Smooth muscle cell (in vitro differentiated cells): Measurements from ENCODE around the gene COA4. TPM values are rescaled to one million over a fixed set of nuclear protein-coding genes. Genes with fewer than 3 reads are reported as not detected.

Source experiments
- DNase-seq: peaks from one replicate; lab custom pipeline; 2025; ENCODE audit not compliant: unreplicated experiment; lab: John Stamatoyannopoulos, UW
- H2AFZ ChIP-seq: fragments of 200-600 bp; sonication (generic); 2 replicates; pipeline ENCODE4 v1.6.0; 2016; ENCODE audit warnings: antibody characterized with exemption, low read depth, mild to moderate bottlenecking
- H3F3A ChIP-seq: fragments of 200-600 bp; sonication (generic); 2 replicates; pipeline ENCODE4 v1.6.0; 2017; ENCODE audit warnings: antibody characterized with exemption, low read depth
- H3K27ac ChIP-seq: fragments of 200-600 bp; sonication (generic); 2 replicates; pipeline ENCODE4 v1.5.1; 2016; ENCODE audit warnings: low read depth, mild to moderate bottlenecking
- H3K27me3 ChIP-seq: fragments of 200-600 bp; sonication (generic); 2 replicates; pipeline ENCODE4 v1.6.1; 2016; ENCODE audit warnings: low read depth, mild to moderate bottlenecking
- H3K36me3 ChIP-seq: fragments of 200-600 bp; sonication (generic); 2 replicates; pipeline ENCODE4 v1.5.1; 2016; ENCODE audit warnings: low read depth
- H3K4me1 ChIP-seq: fragments of 200-600 bp; sonication (generic); 2 replicates; pipeline ENCODE4 v1.5.1; 2016; ENCODE audit warnings: low read depth
- H3K4me2 ChIP-seq: fragments of 200-600 bp; sonication (generic); 2 replicates; pipeline ENCODE4 v1.6.0; 2016; ENCODE audit warnings: mild to moderate bottlenecking
- H3K4me3 ChIP-seq: fragments of 200-600 bp; sonication (generic); 2 replicates; pipeline ENCODE4 v1.5.1; 2016; ENCODE audit warnings: mild to moderate bottlenecking
- H3K79me2 ChIP-seq: fragments of 200-600 bp; sonication (generic); 2 replicates; pipeline ENCODE4 v1.6.0; 2016; ENCODE audit warnings: low read depth, mild to moderate bottlenecking
- H3K9ac ChIP-seq: fragments of 200-600 bp; sonication (generic); 2 replicates; pipeline ENCODE4 v1.6.0; 2016; ENCODE audit warnings: low read depth
- H3K9me3 ChIP-seq: fragments of 200-600 bp; sonication (generic); replicated peaks from 2 replicates; pipeline ENCODE4 v1.5.1; 2016; ENCODE audit warnings: low read depth
- H4K20me1 ChIP-seq: fragments of 200-600 bp; sonication (generic); 2 replicates; pipeline ENCODE4 v1.6.0; 2016; ENCODE audit warnings: low read depth
- CTCF ChIP-seq: fragments of 200-600 bp; sonication (generic); IDR thresholded peaks from 2 replicates; pipeline ENCODE4 v1.5.1; 2017; ENCODE audit warnings: borderline replicate concordance, mild to moderate bottlenecking, antibody characterized with exemption; ENCODE audit not compliant: insufficient read depth, poor library complexity, severe bottlenecking
- WGBS: methylation state at CpG from one replicate; pipeline ENCODE4 v1.1.7; 2016; ENCODE audit warnings: low lambda C conversion rate; 5-methylcytosine and 5-hydroxymethylcytosine counted together
- polyA plus RNA-seq: library from polyadenylated mRNA; unstranded; fragments of >200 nt; fragmentation: Nextera tagmentation; extraction: Ambion mirVana; gene quantifications from 2 replicates; pipeline ENCODE4 v1.2.1, GENCODE V29; 2016
- total RNA-seq: library from RNA; depleted of rRNA; stranded (reverse); fragments of >200 nt; gene quantifications from 2 replicates; pipeline ENCODE4 v1.2.3, GENCODE V29; 2014

COA4 gene
- total and polyA plus RNA-seq, 2 experiments from 2014 or later = 44.1 to 52.4 TPM

DNA sequence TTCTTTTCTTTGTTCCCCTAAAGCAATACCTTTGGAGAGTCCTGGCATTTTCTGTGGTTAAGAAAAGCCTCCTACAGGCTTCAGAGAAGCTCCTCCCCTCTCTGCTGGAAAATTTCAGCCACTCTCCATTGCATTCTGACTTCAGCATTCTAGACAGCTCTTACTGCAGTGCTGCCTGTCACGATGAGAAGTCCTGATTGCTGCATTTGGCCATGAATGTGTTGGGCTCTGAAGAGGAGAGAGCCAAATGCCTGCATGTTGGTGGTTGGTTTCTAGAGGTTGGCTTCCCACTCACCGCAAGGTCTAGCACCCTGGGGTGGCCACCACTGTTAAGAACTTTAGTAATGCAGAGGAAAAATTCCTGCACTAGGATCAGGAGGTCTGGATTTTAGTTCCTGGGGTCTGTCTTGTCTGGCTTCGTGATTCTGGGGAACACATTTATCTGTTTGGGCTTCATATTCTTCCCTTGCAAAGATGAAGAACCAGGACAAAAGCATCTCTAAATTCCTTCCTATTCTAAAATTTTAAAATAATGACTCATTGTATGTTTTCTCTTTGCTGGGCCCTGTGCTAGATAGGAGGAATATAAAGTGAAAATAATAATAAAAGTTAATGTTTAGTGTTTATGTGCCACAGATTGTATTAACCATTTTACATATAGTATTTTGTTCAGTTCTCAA, 38.1 kb downstream of the COA4 start:
- Histone ChIP-seq H3F3A (no peaks in the 10 kb centered on the region), H3K4me3 (no peak overlapping the region), H3K79me2 (no peaks in the 10 kb centered on the region), H3K27me3 (no peaks in the 10 kb centered on the region), H2AFZ (no peak overlapping the region), H3K9me3 (no peaks in the 10 kb centered on the region), H3K9ac (no peak overlapping the region), H3K4me1 (peaks cover 9% of the 10 kb centered on the region), H4K20me1 (no peaks in the 10 kb centered on the region), H3K4me2 (peak overlapping the region; percentile 15), H3K36me3 (no peaks in the 10 kb centered on the region), H3K27ac (peak overlapping the region; percentile 33)
- DNase-seq = no peak
- no peak for TF ChIP-seq CTCF
- WGBS = 56% methylated on average over 3 of the region's 3 CpGs

GRCh38 chr11:73833067-73833466, 43.6 kb downstream of the COA4 start:
- Histone ChIP-seq H3K27ac (no peak overlapping the region), H3K9ac (no peak overlapping the region), H3K9me3 (no peaks in the 10 kb centered on the region), H3K79me2 (no peaks in the 10 kb centered on the region), H2AFZ (no peak overlapping the region), H3K4me2 (no peak overlapping the region), H4K20me1 (no peaks in the 10 kb centered on the region), H3K4me3 (no peak overlapping the region), H3K4me1 (no peaks in the 10 kb centered on the region), H3K36me3 (no peaks in the 10 kb centered on the region), H3K27me3 (no peaks in the 10 kb centered on the region), H3F3A (no peaks in the 10 kb centered on the region)
- 80% methylated on average over 2 of the region's 2 CpGs for WGBS
- DNase-seq = no peak
- TF ChIP-seq CTCF = no peak

GRCh38 chr11:73830261-73830660, 46.4 kb downstream of the COA4 start:
- no peak overlapping the region for H2AFZ ChIP-seq
- no peak overlapping the region for H3K4me3 ChIP-seq
- no peaks in the 10 kb centered on the region for H3F3A ChIP-seq
- no peak for DNase-seq
- no peaks in the 10 kb centered on the region for H3K27me3 ChIP-seq
- no peaks in the 10 kb centered on the region for H3K9me3 ChIP-seq
- H3K9ac ChIP-seq = no peak overlapping the region
- WGBS = 83% methylated on average over 1 of the region's 1 CpG
- no peak overlapping the region for H3K4me2 ChIP-seq
- peaks cover 6% of the 10 kb centered on the region for H3K36me3 ChIP-seq
- H3K27ac ChIP-seq = no peak overlapping the region
- H3K79me2 ChIP-seq = no peaks in the 10 kb centered on the region
- H4K20me1 ChIP-seq = no peaks in the 10 kb centered on the region
- TF ChIP-seq CTCF = no peak
- H3K4me1 ChIP-seq = no peaks in the 10 kb centered on the region

Other genes starting within 250 kb of the COA4 start
- gene PLEKHB1, start 230.3 kb downstream of the COA4 start, total RNA-seq = 0.22 and 1.2 TPM in 2 replicates
- 2.5 and 2.7 TPM in 2 replicates for gene PLEKHB1, start 230.3 kb downstream of the COA4 start, polyA plus RNA-seq
- 145 and 148 TPM in 2 replicates for gene RAB6A, start 115.8 kb downstream of the COA4 start, total RNA-seq
- gene RAB6A, start 115.8 kb downstream of the COA4 start, polyA plus RNA-seq = 102 and 110 TPM in 2 replicates
- 26.4 and 29.7 TPM in 2 replicates for gene MRPL48, start 89.0 kb downstream of the COA4 start, total RNA-seq
- 65.3 and 74.6 TPM in 2 replicates for gene MRPL48, start 89.0 kb downstream of the COA4 start, polyA plus RNA-seq
- gene PAAF1, start 153 bp upstream of the COA4 start, total RNA-seq = 10.8 and 11.9 TPM in 2 replicates
- gene PAAF1, start 153 bp upstream of the COA4 start, polyA plus RNA-seq = 27.6 and 34.9 TPM in 2 replicates
- gene DNAJB13, start 74.2 kb upstream of the COA4 start, total RNA-seq = not detected in 2 replicates
- gene DNAJB13, start 74.2 kb upstream of the COA4 start, polyA plus RNA-seq = not detected in 2 replicates
- 0.67 and 4.8 TPM in 2 replicates for gene UCP2, start 106.0 kb upstream of the COA4 start, total RNA-seq
- gene UCP2, start 106.0 kb upstream of the COA4 start, polyA plus RNA-seq = 8.2 and 12.7 TPM in 2 replicates
- gene UCP3, start 132.2 kb upstream of the COA4 start, total RNA-seq = 0.54 and 0.85 TPM in 2 replicates
- 0.57 and 0.88 TPM in 2 replicates for gene UCP3, start 132.2 kb upstream of the COA4 start, polyA plus RNA-seq